HG03039 (cell line): ENCODE measurements around the gene RANBP9.

Source experiments
- ATAC-seq: cut with Tn5 transposase; IDR thresholded peaks from one replicate; pipeline ENCODE4 v1.9.1; 2021; ENCODE audit warnings: mild to moderate bottlenecking, moderate library complexity; ENCODE audit not compliant: unreplicated experiment

RANBP9 gene

DNA sequence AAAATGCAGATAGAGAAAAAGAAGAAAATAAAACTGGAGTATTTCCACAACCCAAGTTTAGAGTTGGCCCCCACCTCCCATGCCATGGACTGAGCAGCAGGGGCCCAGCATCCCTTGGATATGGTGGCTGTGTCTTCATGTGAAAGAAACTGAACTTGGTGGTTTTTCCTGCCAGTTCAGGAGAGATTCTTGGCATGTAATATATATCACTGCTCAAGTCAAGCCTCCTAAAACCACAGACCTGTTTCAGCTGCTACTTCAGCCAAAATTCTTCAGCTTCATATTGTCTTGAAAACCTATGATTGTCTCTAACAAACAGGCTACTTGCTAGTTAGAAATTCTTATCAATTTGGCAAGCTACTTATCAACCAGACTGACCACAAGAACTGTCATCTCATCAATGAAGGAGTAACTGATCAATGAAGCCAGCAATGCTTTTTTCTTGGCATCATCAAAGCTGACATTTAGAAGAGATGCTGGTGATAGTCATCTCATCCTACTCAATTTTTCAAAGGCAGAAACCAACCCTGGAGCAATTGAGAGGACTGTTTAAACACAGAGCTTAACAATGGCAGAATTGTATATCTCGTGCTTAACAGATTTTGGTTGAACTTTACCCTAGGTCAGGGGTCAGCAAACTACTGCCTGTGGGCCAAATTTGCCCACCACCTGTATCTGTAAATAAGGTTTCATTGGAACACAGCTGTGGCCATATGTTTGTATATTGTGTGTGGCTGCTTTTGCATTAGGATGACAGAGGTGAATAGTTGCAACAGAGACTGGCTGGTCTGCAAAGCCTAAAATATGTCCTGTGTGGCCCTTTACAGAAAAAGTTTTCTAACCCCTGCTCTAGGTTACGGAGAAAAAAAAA is 106.9 kb downstream of the RANBP9 start:
- no peak for ATAC-seq

DNA sequence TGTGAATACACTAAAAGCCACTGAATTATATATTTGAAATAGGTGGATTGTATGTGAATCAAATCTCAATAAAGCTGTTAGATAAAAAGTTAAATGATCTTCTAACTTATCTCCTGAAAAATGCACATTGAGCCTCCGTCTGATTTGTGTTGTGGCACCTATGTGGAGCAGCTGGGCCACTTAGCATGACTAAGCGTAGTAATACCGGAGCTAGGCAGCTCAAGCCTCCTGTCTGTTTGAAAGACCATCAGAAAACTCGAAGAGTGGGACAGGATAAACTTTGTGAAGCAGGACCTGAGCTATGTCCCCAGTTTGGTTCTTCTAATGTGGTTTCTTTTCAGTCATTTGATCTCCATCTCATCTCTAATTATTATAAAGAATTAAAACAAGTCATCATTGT is 107.5 kb downstream of the RANBP9 start:
- ATAC-seq, result no peak

DNA sequence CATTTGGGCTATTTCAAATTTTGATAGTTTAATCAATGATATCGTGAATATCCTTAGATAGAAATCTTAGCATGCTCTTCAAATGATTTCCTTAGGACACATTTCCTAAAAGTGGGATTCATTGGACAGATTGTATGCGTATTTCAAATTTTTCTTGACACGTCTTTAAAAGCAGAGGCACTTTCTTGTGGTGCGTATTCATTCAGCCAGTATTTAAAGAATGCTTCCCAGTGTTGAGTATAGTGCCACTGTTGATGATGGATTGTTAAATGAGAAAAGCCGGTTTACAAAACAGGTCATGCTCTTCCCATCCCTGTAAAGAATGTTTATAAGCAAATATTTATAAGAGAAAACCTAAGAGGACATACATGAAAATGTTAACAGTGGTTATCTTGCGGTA is 111.6 kb downstream of the RANBP9 start:
- ATAC-seq, result no peak

DNA sequence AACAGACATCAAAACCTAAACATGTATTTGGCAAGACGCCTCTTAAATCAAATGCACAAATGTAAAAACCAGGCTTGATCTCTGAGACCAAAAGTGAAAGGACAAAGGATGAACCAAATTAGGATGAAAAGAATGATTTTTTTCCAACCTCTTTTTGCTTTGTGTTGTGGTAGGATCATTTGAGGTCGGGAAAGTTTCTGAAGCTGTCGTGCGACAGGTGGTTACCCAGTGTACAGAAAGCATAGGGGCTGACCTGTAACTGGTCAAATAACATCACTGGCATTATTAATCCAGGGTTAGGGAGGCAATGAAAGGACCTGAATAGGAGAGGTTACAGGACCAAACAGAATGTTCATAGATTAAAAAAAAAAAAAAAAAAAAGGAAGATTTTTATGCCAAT is 114.6 kb downstream of the RANBP9 start:
- ATAC-seq, result no peak

DNA sequence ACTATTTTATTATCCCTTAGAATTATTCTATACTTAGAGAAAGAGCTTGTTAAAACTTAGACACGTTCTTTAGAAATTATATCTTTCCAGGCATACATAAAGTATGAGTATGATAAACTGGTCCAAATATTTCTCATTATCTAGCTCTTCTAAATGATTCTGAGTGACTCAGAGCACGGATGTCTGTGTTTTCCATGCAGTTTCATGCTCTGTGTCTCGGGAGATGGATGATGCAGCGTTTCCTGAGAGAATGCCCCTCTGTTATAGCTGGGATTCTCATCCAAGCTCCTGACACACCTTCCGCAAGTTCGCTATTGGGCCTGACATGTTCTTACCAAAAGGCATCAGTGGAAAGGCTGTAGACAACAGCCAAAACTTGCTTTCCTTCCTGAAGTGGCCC is 117.9 kb downstream of the RANBP9 start:
- no peak for ATAC-seq

DNA sequence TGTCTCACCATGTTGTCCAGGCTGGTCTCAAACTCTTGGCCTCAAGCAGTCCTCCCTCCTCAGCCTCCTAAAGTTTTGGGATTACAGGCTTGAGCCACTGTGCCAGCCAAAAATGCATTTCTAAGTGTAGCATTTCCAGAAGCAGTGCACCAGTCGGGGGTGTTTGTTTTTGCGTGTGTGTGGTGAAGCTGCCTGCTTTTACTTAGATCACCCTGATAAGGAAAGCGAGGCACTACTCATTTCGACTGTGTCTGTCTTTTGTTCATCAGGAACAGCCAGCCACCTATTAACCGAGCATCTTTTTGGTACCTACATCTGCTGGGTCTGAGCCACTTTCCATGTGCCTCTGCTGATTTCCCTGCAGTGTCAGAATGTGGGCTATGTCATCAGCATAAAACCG is 118.5 kb downstream of the RANBP9 start:
- ATAC-seq, result no peak

DNA sequence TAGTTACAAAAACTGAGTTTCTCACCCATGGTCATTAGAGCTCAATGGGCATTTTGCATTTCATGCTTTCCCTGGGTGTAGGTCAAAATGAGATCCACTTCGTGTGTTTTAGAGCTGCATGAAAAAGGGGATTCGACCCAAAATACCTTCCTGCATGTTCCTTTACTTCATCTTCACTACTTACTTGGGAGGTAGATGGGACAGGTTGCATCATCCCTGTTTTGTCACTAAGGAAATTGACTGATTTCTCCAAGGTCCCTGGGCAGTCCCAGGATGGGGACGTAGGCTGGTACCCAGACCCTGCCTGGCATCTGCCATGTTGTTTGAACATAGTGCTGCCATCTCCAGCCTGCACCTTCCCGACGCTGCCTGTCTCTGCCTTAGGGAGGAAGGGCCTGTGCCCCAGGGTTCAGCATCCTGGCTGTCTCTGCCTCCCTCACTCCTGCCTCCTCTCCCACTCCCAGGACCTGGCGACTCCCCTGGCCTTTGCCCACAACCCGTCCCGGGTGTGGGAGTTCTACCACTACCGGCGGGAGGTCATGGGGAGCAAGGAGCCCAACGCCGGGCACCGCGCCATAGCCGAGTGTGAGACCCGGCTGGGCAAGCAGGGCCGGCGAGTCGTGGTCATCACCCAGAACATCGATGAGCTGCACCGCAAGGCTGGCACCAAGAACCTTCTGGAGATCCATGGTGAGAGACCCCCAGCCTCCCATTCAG is 120.3 kb downstream of the RANBP9 start:
- no peak for ATAC-seq

DNA sequence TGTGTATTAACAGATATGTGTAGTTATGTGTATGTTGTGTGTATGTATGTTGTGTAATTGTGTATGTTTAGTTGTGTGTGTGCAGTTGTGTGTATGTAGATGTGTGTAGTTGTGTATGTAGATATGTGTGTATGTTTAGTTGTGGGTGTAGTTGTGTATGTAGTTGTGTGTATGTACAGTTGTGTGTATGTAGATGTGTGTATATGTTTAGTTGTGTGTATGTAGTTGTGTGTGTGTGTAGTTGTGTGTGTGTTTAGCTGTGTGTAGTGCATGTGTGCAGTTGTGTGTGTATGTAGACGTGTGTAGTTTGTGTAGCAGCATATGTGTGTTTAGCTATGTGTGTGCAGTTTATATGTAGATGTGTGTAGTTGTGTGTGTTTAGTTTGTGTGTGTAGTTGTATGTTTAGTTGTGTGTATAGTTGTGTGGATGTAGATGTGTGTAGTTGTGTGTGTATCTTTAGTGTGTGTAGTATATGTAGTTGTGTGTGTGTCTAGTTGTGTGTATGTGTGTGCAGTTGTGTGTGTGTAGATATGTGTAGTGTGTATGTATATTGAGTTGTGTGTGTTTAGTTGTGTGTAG is 121.0 kb downstream of the RANBP9 start:
- ATAC-seq, result no peak

DNA sequence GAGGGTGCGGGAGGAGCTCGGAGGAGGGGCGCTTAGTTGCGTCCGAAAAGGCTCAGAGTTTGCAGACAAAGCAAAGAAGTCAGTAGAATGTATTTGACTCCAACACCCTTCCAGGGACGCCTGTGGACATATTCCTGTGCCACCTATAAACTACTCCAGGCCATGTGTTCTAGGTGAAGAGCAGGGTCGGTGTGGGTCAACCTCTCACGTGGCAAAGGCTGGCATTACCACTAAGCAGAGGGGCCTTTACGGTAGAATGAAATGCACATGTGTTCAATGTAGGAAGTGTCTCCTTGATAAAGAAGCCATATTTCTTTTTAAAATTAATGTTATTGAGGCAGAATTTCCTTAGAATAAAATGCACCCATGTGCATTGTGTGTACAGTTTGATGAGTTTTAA is 121.8 kb downstream of the RANBP9 start:
- no peak for ATAC-seq

DNA sequence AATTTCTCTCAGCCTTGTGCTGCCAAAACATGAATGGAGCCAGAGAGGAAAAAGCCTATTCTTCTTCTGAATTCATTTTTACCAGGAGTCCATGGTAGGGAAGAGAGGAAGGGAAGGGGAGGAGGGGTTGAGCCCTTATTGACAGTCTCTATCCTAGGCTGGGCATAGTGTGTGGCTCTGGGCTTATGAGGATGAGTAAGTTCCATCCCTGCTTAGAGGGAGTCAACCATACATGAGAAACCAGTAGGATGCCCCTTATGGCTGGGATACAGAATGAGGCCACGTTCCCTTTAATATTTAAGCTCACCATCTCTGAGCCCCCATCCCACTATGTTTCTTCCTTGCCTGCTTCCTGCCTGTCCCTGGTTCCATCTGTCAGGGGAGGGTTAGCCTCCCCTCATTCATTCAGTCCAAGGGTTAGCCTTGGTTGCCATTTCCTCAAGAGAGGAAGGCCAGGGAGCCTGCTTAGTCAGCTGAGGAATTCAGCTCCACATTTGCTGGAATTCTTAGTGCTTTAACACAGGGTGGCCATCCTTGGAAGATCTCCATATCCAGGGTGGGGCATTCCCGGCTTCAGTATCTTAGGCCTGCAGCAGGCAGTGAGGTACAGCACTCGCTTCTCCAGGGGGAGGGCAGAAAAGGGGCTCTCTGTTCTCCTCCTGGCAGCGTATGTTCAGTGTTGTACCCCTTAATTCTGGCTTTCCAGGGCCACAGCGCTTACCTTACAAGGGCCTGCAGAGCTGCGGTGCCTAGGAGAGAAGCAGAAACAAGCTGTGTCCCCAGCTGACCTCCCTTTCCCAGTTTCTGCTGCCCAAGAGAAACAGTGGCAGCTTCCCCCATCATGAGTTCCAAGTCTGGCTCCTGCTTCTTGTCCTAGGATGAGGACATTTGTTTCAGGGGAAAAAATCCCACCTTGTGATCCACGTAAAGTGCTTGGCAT is 124.8 kb downstream of the RANBP9 start:
- ATAC-seq, result no peak

DNA sequence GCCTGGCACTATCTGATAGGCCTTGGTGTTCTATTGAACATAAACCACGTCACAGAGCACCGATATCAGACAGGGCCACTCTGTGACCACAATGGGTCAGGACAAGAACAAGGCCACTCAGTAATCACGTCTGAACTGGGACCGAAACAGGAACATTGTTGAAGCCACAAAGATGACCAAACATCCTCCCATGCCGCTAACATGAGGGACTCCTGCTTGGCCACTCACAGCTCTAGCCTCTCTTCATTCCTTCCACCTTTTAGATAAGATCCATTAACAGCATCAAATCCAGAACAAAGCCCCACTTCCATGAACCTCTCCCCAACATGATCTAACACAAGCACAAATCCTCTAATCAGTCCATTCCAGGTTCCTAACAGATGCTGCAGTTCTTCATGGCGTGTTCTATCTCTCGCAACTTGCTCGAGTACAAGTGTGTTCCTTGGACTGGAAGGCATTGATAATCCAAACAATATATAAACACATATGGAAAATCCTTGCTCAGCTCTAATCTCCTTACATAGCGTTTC is 129.9 kb downstream of the RANBP9 start:
- ATAC-seq, result no peak

DNA sequence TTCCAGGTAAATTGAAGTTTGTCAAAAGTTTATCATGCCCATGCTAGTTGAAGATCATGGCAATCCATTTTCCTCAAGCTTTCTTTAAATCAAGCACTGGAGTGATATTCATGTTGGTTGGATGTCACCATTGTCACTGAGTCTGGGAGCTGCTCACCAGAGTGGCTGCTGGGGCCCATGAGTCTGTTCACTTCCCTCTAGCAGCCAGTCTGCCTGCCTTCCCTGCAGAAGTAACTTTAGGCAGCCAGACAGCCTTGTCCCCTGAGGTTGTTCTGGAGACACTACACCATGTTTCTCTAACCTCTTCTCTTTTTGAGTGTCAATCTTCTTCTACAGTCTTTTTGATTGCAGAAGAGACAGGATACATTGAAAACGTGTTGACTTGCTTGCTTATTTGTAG is 131.7 kb downstream of the RANBP9 start:
- no peak for ATAC-seq

DNA sequence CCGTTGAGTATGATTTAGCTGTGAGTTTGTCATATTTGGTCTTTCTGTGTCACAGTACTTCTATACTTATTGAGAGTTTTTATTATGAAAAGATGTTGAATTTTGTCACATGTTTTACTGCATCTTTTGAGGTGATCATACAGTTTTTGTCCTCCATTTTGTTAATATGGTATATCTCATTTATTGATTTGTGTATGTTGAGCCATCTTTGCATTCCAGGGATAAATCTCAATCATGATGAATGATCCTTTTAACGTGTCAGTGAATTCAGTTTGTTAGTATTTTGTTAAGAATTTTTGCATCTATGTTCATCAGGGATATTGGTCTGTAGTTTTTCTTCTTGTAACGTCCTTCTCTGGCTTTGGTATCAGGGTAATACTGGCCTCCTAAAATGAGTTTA is 133.7 kb downstream of the RANBP9 start:
- ATAC-seq, result no peak

DNA sequence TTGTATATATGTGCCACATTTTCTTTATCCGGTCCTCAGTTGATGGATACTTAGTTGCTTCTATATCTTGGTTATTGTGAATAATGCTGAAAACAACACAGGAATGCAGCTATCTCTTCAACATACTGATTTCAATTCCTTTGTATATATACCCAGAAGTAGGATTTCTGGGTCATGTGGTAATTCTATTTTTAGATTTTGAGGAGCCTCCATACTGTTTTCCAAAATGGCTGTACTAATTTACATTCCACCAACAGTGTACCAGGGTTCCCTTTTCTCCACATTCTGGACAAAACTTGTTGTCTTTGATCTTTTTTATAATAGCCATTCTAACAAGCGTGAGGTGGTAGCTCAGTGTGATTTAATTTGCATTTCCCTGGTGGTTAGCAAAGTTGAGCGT is 135.6 kb downstream of the RANBP9 start:
- ATAC-seq, result no peak

DNA sequence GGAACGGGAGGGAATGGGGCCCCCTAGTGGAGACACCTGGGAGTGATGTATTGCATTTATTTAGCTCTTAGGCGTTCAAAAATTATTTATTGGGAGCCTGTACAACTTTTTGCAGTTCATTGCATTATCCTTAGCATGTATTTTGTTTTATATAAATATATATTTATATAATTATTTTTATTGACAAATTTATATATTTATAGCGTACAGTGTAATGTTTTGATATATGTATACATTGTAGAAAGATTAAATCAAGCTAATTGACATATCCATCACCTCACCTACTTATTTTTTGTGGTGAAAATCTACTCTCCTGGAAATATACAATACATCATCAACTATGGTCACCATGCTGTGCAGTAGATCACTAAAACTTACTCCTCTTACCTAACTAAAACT is 136.3 kb downstream of the RANBP9 start:
- no peak for ATAC-seq

DNA sequence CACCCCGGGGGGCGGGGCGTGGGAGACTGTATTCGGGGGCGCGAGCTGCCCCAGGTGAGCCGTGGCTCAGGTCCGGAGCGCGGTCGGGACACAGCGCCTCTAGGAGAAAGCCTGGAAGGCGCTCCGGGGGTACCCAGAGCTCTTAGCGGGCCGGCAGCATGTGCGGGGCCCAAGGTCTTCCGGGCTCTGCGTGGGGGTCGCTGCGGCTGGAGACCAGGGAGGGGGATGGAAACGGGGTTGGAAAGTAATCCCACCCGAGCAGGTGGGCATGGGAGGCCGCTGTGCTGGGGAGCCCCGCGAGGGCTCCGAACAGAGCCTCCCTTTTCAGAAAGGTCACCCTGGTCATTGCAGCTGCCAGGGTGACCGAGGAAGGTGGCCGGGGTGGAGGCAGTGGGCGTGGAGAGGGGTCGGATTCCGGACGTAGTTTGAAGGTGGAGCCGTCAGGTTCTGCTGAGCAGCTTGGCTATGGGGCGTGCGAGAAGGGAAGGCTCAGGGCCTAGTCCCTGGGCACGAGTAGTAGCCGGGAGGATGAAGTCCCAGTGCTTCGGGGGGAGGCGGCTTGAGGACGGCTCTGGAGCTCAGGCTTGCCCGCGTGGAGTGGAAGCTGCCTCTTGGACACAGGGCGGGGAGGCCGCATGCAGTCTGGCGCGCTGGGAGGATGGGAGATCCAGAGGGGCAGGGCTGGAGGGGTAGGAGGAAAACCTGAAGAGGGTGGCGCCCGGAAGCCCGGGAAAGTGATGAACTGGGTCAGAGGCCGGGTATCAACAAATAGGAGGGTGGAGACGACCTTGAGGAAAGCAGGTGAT is 136.9 kb downstream of the RANBP9 start, which contains the start of gene SIRT5:
Gene SIRT5 (plus strand): TSS at position 31 of the 806 bp plus-strand sequence. CDS start 9,510 bp downstream, outside the sequence.
- ATAC-seq, result peak; percentile 53

DNA sequence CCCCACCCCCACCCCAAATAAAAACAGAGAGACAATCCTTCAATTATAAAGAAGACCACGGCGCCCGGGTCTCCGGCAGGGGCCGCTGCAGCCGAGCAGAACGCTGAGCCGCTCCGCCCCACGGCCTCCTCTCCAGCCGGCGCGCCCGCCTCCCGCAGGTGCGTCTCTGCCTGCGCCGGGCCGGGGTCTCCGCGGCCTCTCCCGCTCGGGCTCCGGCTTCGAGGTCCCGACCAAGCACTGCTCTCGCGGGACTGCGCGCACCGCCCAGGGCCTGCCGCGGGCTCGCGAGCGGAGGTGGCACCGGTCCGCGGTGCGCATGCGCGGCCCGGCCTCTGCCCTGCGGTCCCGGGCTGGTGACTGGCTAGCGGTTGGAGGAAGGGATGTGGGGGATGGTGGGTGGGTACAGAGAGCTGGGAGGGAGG is 137.5 kb downstream of the RANBP9 start:
- peak; percentile 88 for ATAC-seq

DNA sequence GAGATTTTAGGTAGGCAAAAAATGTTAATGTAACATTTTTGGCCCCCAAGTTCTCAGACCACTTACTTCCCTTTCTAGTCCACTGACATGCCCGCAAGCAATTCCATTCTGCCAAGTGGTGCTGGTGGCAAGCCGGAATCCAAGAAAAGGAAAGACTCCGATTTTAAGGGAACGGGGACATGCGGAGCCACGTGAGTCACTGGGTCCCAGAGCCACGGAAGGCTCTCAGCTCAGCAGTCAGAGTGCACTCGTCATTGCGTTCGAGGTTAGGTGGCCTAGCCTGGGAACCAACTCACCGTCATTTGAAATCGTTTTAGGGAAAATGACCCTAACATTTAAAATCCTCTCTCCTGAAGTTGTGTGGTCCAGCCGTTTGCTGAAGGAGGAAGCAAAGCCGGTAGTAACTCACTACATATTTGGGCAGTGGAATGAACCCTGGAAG is 137.9 kb downstream of the RANBP9 start:
- ATAC-seq, result no peak

DNA sequence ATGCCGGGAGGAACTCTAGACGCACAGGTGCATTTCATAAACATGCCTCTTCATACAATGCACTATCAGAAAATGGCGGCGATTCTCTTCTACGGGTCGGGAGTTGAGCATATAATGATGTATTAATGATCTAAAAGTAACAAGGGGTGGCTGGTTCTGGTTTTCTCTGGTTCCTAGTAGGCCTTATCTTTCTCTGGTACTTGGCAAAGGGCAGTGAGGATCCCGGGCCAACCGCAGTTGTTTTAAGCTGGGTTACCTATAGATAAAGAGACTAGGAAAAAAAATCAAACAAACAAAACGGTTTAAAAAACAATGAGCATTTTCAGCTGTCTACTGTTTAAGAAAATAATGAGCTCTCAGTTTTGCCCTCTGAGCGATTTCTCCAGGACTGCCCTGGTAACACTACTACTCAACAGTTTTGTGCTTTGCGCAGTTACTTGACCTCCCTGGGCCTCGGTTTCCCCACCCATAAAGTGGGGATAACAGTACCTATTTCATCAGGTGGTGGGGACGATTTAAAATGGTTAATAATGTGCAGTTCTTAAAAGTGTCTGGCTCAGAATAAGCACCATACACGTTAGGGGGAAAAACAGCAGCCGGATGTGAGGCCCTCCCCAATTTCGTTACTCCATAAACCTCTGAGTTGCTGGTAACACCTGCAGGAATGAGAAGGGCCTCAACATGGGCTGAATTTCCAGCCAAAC is 138.5 kb downstream of the RANBP9 start:
- ATAC-seq, result no peak
